Esophagus (tissue), 2 donors: ENCODE data around the gene RGS7. TPM values are rescaled to one million over a fixed set of nuclear protein-coding genes. Genes with fewer than 3 reads are reported as not detected.

Experiments
- H3K27ac ChIP-seq, 2 donors: one replicate each; pipeline ENCODE4 v1.5.1; 2013; ENCODE audit warnings: low read depth in 2 of 2, mild to moderate bottlenecking in 2 of 2, inconsistent platforms in 1 of 2, low read length in 1 of 2, moderate library complexity in 1 of 2
- H3K27me3 ChIP-seq, 2 donors: one replicate each; pipeline ENCODE4 v1.6.1; 2013; ENCODE audit warnings: low read length in 2 of 2, control low read depth in 1 of 2, mild to moderate bottlenecking in 1 of 2; ENCODE audit not compliant: insufficient read depth in 2 of 2, control insufficient read depth in 1 of 2
- H3K36me3 ChIP-seq, 2 donors: one replicate each; pipeline ENCODE4 v1.6.1; 2013; ENCODE audit warnings: low read length in 1 of 2; ENCODE audit not compliant: control insufficient read depth in 2 of 2, insufficient read depth in 2 of 2
- H3K4me1 ChIP-seq, 2 donors: one replicate each; pipeline ENCODE4 v1.6.1; 2013; ENCODE audit warnings: low read length in 1 of 2; ENCODE audit not compliant: control insufficient read depth in 2 of 2, insufficient read depth in 2 of 2
- H3K4me3 ChIP-seq, 2 donors: one replicate each; pipeline ENCODE4 v1.5.1; 2013; ENCODE audit warnings: low read length in 2 of 2, mild to moderate bottlenecking in 2 of 2, low read depth in 1 of 2, moderate library complexity in 1 of 2
- H3K9me3 ChIP-seq, 2 donors: one replicate each; pipeline ENCODE4 v1.6.1; 2013; ENCODE audit warnings: mild to moderate bottlenecking in 2 of 2, low read depth in 1 of 2, low read length in 1 of 2, moderate library complexity in 1 of 2; ENCODE audit not compliant: control insufficient read depth in 2 of 2, insufficient read depth in 1 of 2
- whole genome bisulfite sequencing, 2 donors: extraction: QIAGEN DNeasy Blood & Tissue Kit; methylation state at CpG; one replicate each; pipeline ENCODE4 v1.1.7; 2013; 5-methylcytosine and 5-hydroxymethylcytosine counted together
- polyA plus RNA-seq, 2 donors: library from polyadenylated mRNA; stranded (reverse); fragments of 200-250 nt; gene quantifications; one replicate each; pipeline ENCODE4 v1.2.3, GENCODE V29; 2013
- donor health status: healthy with polysubstance abuse.
- donor health status: Bipolar disorder and iron deficiency.

RGS7 gene
- polyA plus RNA-seq, 2 donors, result 0.02 TPM; not detected in 1

- H3K27me3 ChIP-seq, result no peaks in the 10 kb centered on the region
- WGBS, 2 donors, result 45 to 49% methylated on average over 3 of the region's 3 CpGs
- H3K4me1 ChIP-seq, result no peaks in the 10 kb centered on the region
- no peaks in the 10 kb centered on the region for H3K9me3 ChIP-seq
- no peak overlapping the region for H3K4me3 ChIP-seq
- no peaks in the 10 kb centered on the region for H3K36me3 ChIP-seq
- no peak overlapping the region for H3K27ac ChIP-seq
These were observed 525.8 kb downstream of the RGS7 start for GRCh38 chr1:240831191-240831631.

- H3K27me3 ChIP-seq, result no peaks in the 10 kb centered on the region
- H3K27ac ChIP-seq, result no peak overlapping the region
- peaks cover 0 to under 1% of the 10 kb centered on the region in 2 donors for H3K9me3 ChIP-seq
- no peaks in the 10 kb centered on the region for H3K4me1 ChIP-seq
- WGBS, 2 donors, result 75 to 79% methylated on average over 3 of the region's 3 CpGs
- H3K4me3 ChIP-seq, result no peak overlapping the region
- H3K36me3 ChIP-seq, result no peaks in the 10 kb centered on the region
These were observed 527.5 kb downstream of the RGS7 start for GRCh38 chr1:240829487-240829886.

- Histone ChIP-seq H3K9me3 (peaks cover 4% of the 10 kb centered on the region in 2 donors), H3K27me3 (no peaks in the 10 kb centered on the region), H3K36me3 (no peaks in the 10 kb centered on the region), H3K27ac (no peak overlapping the region), H3K4me3 (no peak overlapping the region), H3K4me1 (no peaks in the 10 kb centered on the region)
- WGBS, 2 donors, result 89 to 93% methylated on average over 1 of the region's 1 CpG
These were observed 529.2 kb downstream of the RGS7 start for GRCh38 chr1:240827786-240828185.

GRCh38 chr1:240824238-240824637 is 532.8 kb downstream of the RGS7 start:
- no peaks in the 10 kb centered on the region for H3K36me3 ChIP-seq
- H3K4me1 ChIP-seq, result no peaks in the 10 kb centered on the region
- no peaks in the 10 kb centered on the region for H3K27me3 ChIP-seq
- WGBS, 2 donors, result 69 to 73% methylated on average over 9 of the region's 9 CpGs
- H3K9me3 ChIP-seq, result peaks cover 4 to 6% of the 10 kb centered on the region in 2 donors
- no peak overlapping the region for H3K27ac ChIP-seq
- no peak overlapping the region for H3K4me3 ChIP-seq

GRCh38 chr1:240823357-240823756 is 533.6 kb downstream of the RGS7 start:
- WGBS, 2 donors, result 95 to 96% methylated on average over 31 of the region's 31 CpGs

GRCh38 chr1:240821925-240822324 is 535.1 kb downstream of the RGS7 start:
- WGBS, 2 donors, result 87 to 89% methylated on average over 2 of the region's 2 CpGs
- H3K27ac ChIP-seq, result no peak overlapping the region
- no peaks in the 10 kb centered on the region for H3K36me3 ChIP-seq
- H3K4me1 ChIP-seq, result no peaks in the 10 kb centered on the region
- H3K27me3 ChIP-seq, result no peaks in the 10 kb centered on the region
- no peak overlapping the region for H3K4me3 ChIP-seq
- H3K9me3 ChIP-seq, result peaks cover 4 to 6% of the 10 kb centered on the region in 2 donors

More at GRCh38 chr1:240823357-240823756, 533.6 kb downstream of the RGS7 start:
- H3K27ac ChIP-seq, result no peak overlapping the region
- H3K4me1 ChIP-seq, result no peaks in the 10 kb centered on the region
- peaks cover 4 to 6% of the 10 kb centered on the region in 2 donors for H3K9me3 ChIP-seq
- no peaks in the 10 kb centered on the region for H3K27me3 ChIP-seq
- H3K4me3 ChIP-seq, result no peak overlapping the region
- no peaks in the 10 kb centered on the region for H3K36me3 ChIP-seq

- WGBS, 2 donors, result 8 to 49% methylated on average over 3 of the region's 3 CpGs
- Histone ChIP-seq H3K27ac (no peak overlapping the region), H3K4me3 (no peak overlapping the region), H3K9me3 (peaks cover 4 to 6% of the 10 kb centered on the region in 2 donors), H3K4me1 (no peaks in the 10 kb centered on the region), H3K36me3 (no peaks in the 10 kb centered on the region), H3K27me3 (no peaks in the 10 kb centered on the region)
These were observed 536.2 kb downstream of the RGS7 start for GRCh38 chr1:240820816-240821215.

GRCh38 chr1:240816472-240816871 is 540.5 kb downstream of the RGS7 start:
- Histone ChIP-seq H3K27ac (no peak overlapping the region), H3K4me3 (no peak overlapping the region), H3K27me3 (no peaks in the 10 kb centered on the region), H3K9me3 (peaks cover 0 to 2% of the 10 kb centered on the region in 2 donors), H3K4me1 (no peaks in the 10 kb centered on the region), H3K36me3 (no peaks in the 10 kb centered on the region)
- 54 to 62% methylated on average over 2 of the region's 2 CpGs for WGBS, 2 donors

- Histone ChIP-seq H3K4me1 (no peaks in the 10 kb centered on the region), H3K27ac (no peak overlapping the region), H3K4me3 (no peak overlapping the region), H3K27me3 (no peaks in the 10 kb centered on the region), H3K9me3 (no peaks in the 10 kb centered on the region), H3K36me3 (no peaks in the 10 kb centered on the region)
- WGBS, 2 donors, result 90 to 93% methylated on average over 2 of the region's 2 CpGs
These were observed 543.3 kb downstream of the RGS7 start for GRCh38 chr1:240813720-240814119.

GRCh38 chr1:240811256-240811655 is 545.7 kb downstream of the RGS7 start:
- H3K4me3 ChIP-seq, result no peak overlapping the region
- H3K36me3 ChIP-seq, result no peaks in the 10 kb centered on the region
- WGBS, 2 donors, result 75 to 82% methylated on average over 2 of the region's 2 CpGs
- no peaks in the 10 kb centered on the region for H3K9me3 ChIP-seq
- no peak overlapping the region for H3K27ac ChIP-seq
- no peaks in the 10 kb centered on the region for H3K27me3 ChIP-seq
- H3K4me1 ChIP-seq, result peaks cover 0 to 2% of the 10 kb centered on the region in 2 donors
